ENCODE results near the gene EPN2. TPM values are rescaled to one million over a fixed set of nuclear protein-coding genes. Genes with fewer than 3 reads are reported as not detected.
A peak's percentile ranks its signal among the peaks of the same experiment; 100 is the strongest.

EPN2 gene
- total RNA-seq, 1 donor from 2014 or later, result 94.5 TPM

GRCh38 chr17:19382531-19383444, 145.6 kb downstream of the EPN2 start:
- intact Hi-C loops (cut with micrococcal nuclease), result no loop called here
- DNase-seq (no peak), ATAC-seq (no peak)

- DNase-seq, result peak; percentile 68
- ATAC-seq, result peak; percentile 4
- intact Hi-C loops (cut with micrococcal nuclease), result no loop called here
Observed at GRCh38 chr17:19383681-19384470, 146.7 kb downstream of the EPN2 start.

GRCh38 chr17:19384723-19385391, 147.7 kb downstream of the EPN2 start:
- ATAC-seq, result peak; percentile 71

GRCh38 chr17:19385521-19385983, 148.4 kb downstream of the EPN2 start:
- no peak for DNase-seq
- intact Hi-C loops (cut with micrococcal nuclease), result no loop called here

More at GRCh38 chr17:19384723-19385391, 147.7 kb downstream of the EPN2 start:
- intact Hi-C loops (cut with micrococcal nuclease), result no loop called here
- DNase-seq, result peak; percentile 94

More at GRCh38 chr17:19385521-19385983, 148.4 kb downstream of the EPN2 start:
- no peak for ATAC-seq

Small RNAs within 50 kb of the gene (microRNA-seq; reads per million reads assigned to microRNA genes)
- 70.6 reads per million, percentile 33 among the genes with 10 or more reads in this experiment for gene MIR1180 (ENCODE audit: borderline number of aligned reads)

Other genes with a start within 250 kb of the EPN2 start
- 2.3 TPM for gene FAM83G, start 232.6 kb upstream of the EPN2 start, total RNA-seq
- 2.2 TPM for gene GRAP, start 190.4 kb upstream of the EPN2 start, total RNA-seq
- gene GRAPL, start 109.8 kb upstream of the EPN2 start, total RNA-seq, result 1.0 TPM
- gene B9D1, start 125.4 kb downstream of the EPN2 start, total RNA-seq, result 5.9 TPM
- gene MAPK7, start 141.1 kb downstream of the EPN2 start, total RNA-seq, result 10.7 TPM
- gene MFAP4, start 149.8 kb downstream of the EPN2 start, total RNA-seq, result 34.8 TPM
- gene RNF112, start 173.9 kb downstream of the EPN2 start, total RNA-seq, result 3.5 TPM